ENCODE results near the gene PRSS48. TPM values are rescaled to one million over a fixed set of nuclear protein-coding genes. Genes with fewer than 3 reads are reported as not detected.

The PRSS48 gene
- not detected in 2 replicates for total RNA-seq

GRCh38 chr4:151276787-151277562 is at the start of gene PRSS48:
TSS of gene PRSS48 (plus strand) at chr4:151277161. CDS start at chr4:151277173, 12 bp downstream.

GRCh38 chr4:151325111-151325948 is 48.4 kb downstream of the PRSS48 start, which contains the start of gene SH3D19:
TSS of gene SH3D19 (minus strand) at chr4:151325605. CDS start at chr4:151325352, 253 bp downstream.

Small RNA genes lying within 50 kb of the gene (small RNA-seq; reads per million reads assigned to genes)
- gene AC104819.2 (not detected), gene RNU6-1282P (not detected)

Other genes starting within 250 kb of the PRSS48 start
- gene RPS3A, start 177.5 kb upstream of the PRSS48 start, total RNA-seq, result 2,150 and 2,168 TPM in 2 replicates
- gene SH3D19, start 48.4 kb downstream of the PRSS48 start, total RNA-seq, result 125 and 149 TPM in 2 replicates
- gene FHIP1A, start 132.0 kb downstream of the PRSS48 start, total RNA-seq, result 1.1 and 3.9 TPM in 2 replicates